Measurements from ENCODE around the gene HOMEZ. TPM values are rescaled to one million over a fixed set of nuclear protein-coding genes. Genes with fewer than 3 reads are reported as not detected.
"Not testable (repeated sequence)": the region's sequence is repeated elsewhere in the genome, so short reads cannot be mapped to it uniquely, and the experiment has no call there.

Gene HOMEZ
- 12.3 TPM for total RNA-seq (ENCODE audit: insufficient read depth, low replicate concordance)

- DNase-seq (ENCODE audit: low spot score), result peak; percentile 99
Measured at GRCh38 chr14:23286020-23286901, at the start of gene HOMEZ. Gene HOMEZ (minus strand): TSS chr14:23286132. CDS start chr14:23285952, 180 bp downstream.

- no peak for DNase-seq (ENCODE audit: low spot score)
Measured at GRCh38 chr14:23335623-23336022, 49.7 kb upstream of the HOMEZ start.

DNA sequence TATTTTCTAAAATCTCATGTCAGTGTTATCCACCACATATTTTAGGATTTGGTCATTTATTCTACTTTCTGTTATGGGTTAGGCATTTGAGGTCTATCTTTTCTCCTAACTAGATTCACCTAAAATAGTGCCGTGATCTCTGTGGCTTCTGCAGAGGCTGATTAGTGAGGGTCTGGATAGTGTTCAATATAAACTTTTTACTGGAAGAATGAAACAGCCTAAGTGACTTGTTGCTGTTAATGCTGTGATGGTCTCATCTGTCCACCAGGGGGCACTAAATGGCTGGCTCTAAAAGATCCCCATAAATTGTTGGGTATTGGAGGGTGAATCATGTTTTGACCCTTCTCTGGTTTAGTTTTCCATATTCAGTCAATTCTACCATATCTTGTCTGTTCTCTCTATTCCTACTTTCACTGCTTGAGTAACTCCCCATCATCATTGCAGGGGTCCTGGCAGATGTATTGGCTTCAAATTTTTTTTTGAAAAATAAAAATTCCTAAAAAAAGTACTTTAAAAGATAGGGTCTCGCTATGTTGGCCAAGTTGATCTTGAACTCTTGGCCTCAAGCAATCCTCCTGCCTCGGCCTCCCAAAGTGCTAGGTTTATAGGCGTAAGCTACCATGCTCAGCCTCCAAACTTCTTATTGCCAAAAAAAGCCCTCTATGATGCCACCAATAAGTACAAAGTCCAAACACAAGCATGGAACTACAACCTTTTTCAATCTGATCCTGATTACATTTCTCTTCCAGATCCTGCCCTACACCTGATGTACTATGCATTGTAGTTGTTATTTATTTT, 42.2 kb upstream of the HOMEZ start:
- peak; percentile 86 for DNase-seq (ENCODE audit: low spot score)

GRCh38 chr14:23326491-23327332, 40.8 kb upstream of the HOMEZ start:
- DNase-seq (ENCODE audit: low spot score), result no peak

GRCh38 chr14:23325746-23326145, 39.8 kb upstream of the HOMEZ start:
- DNase-seq (ENCODE audit: low spot score), result not testable (repeated sequence)

- DNase-seq (ENCODE audit: low spot score), result no peak
Measured at GRCh38 chr14:23324993-23325392, 39.1 kb upstream of the HOMEZ start.

GRCh38 chr14:23324455-23324846, 38.5 kb upstream of the HOMEZ start:
- DNase-seq (ENCODE audit: low spot score), result peak; percentile 54

DNA sequence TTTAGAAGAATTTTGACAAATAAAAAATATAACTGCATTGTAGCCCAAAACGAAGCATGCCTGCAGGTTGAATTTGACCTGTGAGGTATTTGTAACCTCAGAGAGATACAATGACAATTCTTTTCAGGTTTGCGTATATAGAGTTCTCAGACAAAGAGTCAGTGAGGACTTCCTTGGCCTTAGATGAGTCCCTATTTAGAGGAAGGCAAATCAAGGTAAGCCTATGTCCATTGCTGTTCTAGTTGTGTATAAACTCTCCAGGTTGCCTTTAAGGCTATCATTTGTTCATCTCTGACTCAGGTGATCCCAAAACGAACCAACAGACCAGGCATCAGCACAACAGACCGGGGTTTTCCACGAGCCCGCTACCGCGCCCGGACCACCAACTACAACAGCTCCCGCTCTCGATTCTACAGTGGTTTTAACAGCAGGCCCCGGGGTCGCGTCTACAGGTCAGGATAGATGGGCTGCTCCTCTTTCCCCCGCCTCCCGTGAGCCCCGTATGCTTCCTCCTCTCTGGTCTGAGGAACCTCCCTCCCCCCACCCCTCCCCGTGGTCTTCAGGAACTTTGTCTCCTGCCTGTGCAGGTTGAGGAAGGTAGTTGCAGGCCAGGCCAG, 38.0 kb upstream of the HOMEZ start:
- DNase-seq (ENCODE audit: low spot score), result no peak

GRCh38 chr14:23322568-23323517, 36.9 kb upstream of the HOMEZ start:
- DNase-seq (ENCODE audit: low spot score), result no peak

- DNase-seq (ENCODE audit: low spot score), result peak; percentile 45
Measured at GRCh38 chr14:23321572-23322547, 35.9 kb upstream of the HOMEZ start.

GRCh38 chr14:23320584-23321571, 34.9 kb upstream of the HOMEZ start, which contains the start of gene PABPN1:
Gene PABPN1 (plus strand): TSS chr14:23321457. CDS start chr14:23321470, 13 bp downstream.
- DNase-seq (ENCODE audit: low spot score), result peak; percentile 100

- DNase-seq (ENCODE audit: low spot score), result no peak
Measured at GRCh38 chr14:23319746-23320583, 34.0 kb upstream of the HOMEZ start.

GRCh38 chr14:23316300-23316699, 30.4 kb upstream of the HOMEZ start:
- no peak for DNase-seq (ENCODE audit: low spot score)

- DNase-seq (ENCODE audit: low spot score), result no peak
Measured at GRCh38 chr14:23310546-23310945, 24.6 kb upstream of the HOMEZ start.

DNA sequence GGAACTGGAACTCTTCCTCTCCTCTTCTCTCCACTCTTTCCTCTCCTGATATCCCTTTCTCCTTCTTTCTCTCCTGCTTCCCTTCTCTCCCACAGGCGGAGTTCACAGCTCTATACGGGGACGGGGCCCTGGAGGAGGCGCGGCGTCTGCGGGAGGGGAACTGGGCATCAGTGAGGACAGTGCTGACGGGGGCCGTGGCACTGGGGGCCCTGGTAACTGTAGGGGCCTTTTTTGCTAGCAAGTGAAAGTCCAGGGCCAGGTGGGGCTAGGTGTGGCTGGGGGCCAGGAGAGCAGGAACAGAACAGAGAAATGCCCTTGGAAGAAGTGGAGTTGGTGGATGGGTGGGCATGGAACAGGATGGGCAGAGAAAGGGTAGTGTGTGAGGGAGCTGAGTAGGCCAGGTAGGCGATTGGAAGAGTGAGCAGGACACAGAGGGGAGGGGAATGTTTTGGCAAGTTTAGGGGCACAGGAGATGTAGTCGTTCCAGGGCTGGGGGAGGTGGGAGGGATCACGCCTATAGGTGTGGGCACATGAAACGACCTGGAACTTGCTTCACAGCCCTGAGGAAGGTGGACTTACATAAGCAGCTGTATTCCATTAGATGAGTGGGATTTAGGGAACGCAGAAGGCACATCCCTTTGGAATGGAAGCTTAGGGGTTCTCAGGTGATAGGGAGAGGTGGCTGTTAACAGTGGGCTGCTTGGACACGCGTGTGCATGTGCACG, 23.0 kb upstream of the HOMEZ start:
- DNase-seq (ENCODE audit: low spot score), result no peak
